HepG2 (cell line): ENCODE results near the gene CLASRP. TPM values are rescaled to one million over a fixed set of nuclear protein-coding genes. Genes with fewer than 3 reads are reported as not detected.

Experiments
- CBX5 ChIP-seq: sonication (generic); formaldehyde crosslinking; IDR thresholded peaks from 2 replicates; pipeline ENCODE4 v1.4.0; 2020; ENCODE audit warnings: missing genetic modification reagents, borderline replicate concordance
- CEBPB ChIP-seq: IDR thresholded peaks from 2 replicates; pipeline ENCODE4 v1.6.1; 2011; ENCODE audit warnings: low read depth, low read length, improper control_type of control experiment, borderline replicate concordance
- ETS1 ChIP-seq: sonication (generic); formaldehyde crosslinking; IDR thresholded peaks from 2 replicates; pipeline ENCODE4 v1.4.0; 2020; ENCODE audit warnings: missing genetic modification reagents
- HMG20B ChIP-seq: conservative IDR thresholded peaks from 2 replicates; pipeline ENCODE4 v1.6.1; 2016; ENCODE audit warnings: missing genetic modification reagents, missing compliant biosample characterization
- JUND ChIP-seq: sonication (generic); formaldehyde crosslinking; IDR thresholded peaks from 2 replicates; pipeline ENCODE4 v1.8.0; 2022; ENCODE audit warnings: mild to moderate bottlenecking, missing genetic modification reagents
- KDM2A ChIP-seq: sonication (generic); formaldehyde crosslinking; IDR thresholded peaks from 2 replicates; pipeline ENCODE4 v1.4.0; 2020; ENCODE audit warnings: low read depth, missing genetic modification reagents, borderline replicate concordance
- KLF11 ChIP-seq: IDR thresholded peaks from 2 replicates; pipeline ENCODE4 v1.6.1; 2016; ENCODE audit warnings: missing compliant biosample characterization
- MAFF ChIP-seq: IDR thresholded peaks from 2 replicates; pipeline ENCODE4 v1.6.1; 2011; ENCODE audit warnings: low read depth, low read length, improper control_type of control experiment
- MLX ChIP-seq: IDR thresholded peaks from 2 replicates; pipeline ENCODE4 v1.6.1; 2016
- PHF21A ChIP-seq: sonication (generic); formaldehyde crosslinking; IDR thresholded peaks from 2 replicates; pipeline ENCODE4 v1.5.0; 2020; ENCODE audit warnings: mild to moderate bottlenecking, missing genetic modification reagents
- POLR2AphosphoS5 ChIP-seq: IDR thresholded peaks from 2 replicates; pipeline ENCODE4 v1.6.1; 2012; ENCODE audit warnings: low read depth, low read length
- RERE ChIP-seq: IDR thresholded peaks from 2 replicates; pipeline ENCODE4 v1.6.1; 2016; ENCODE audit warnings: low read depth, missing genetic modification reagents, missing compliant biosample characterization
- RNF219 ChIP-seq: sonication (generic); formaldehyde crosslinking; IDR thresholded peaks from 2 replicates; pipeline ENCODE4 v1.5.0; 2020; ENCODE audit warnings: mild to moderate bottlenecking, missing genetic modification reagents
- YEATS4 ChIP-seq: sonication (generic); formaldehyde crosslinking; IDR thresholded peaks from 2 replicates; pipeline ENCODE4 v1.4.0; 2020; ENCODE audit warnings: missing genetic modification reagents, borderline replicate concordance
- ZGPAT ChIP-seq: IDR thresholded peaks from 2 replicates; pipeline ENCODE4 v1.6.1; 2016; ENCODE audit warnings: mild to moderate bottlenecking
- ZNF460 ChIP-seq: sonication (generic); formaldehyde crosslinking; IDR thresholded peaks from 2 replicates; pipeline ENCODE4 v1.5.1; 2020; ENCODE audit warnings: missing genetic modification reagents, mild to moderate bottlenecking, borderline replicate concordance
- ZNF468 ChIP-seq: sonication (generic); formaldehyde crosslinking; IDR thresholded peaks from 2 replicates; pipeline ENCODE4 v1.8.0; 2022; ENCODE audit warnings: mild to moderate bottlenecking, moderate library complexity, missing genetic modification reagents
- ZSCAN20 ChIP-seq: sonication (generic); formaldehyde crosslinking; IDR thresholded peaks from 2 replicates; pipeline ENCODE4 v1.4.0; 2020; ENCODE audit warnings: missing genetic modification reagents, mild to moderate bottlenecking, borderline replicate concordance
- polyA plus RNA-seq, 8 experiments: library from polyadenylated mRNA; depleted of rRNA in 3 of 8; stranded (reverse) in 7 of 8; unstranded in 1 of 8; fragments of >200 nt; fragmentation: Illumina TruSeq in 4 of 8; extraction: Trizol in 4 of 8; gene quantifications; 2 replicates each; pipeline versions ENCODE4 v1.2.1 to v1.2.3, GENCODE V29; 2011 to 2016; ENCODE audit warnings: low read depth in 4 of 8, missing spikeins in 1 of 8, mixed read lengths in 1 of 8; ENCODE audit not compliant: insufficient read depth in 1 of 8
- total RNA-seq, 5 experiments: library from RNA; depleted of rRNA; stranded (reverse); fragments of >200 nt; fragmentation: Illumina TruSeq; extraction: Trizol; gene quantifications; 2 replicates each; pipeline ENCODE4 v1.2.3, GENCODE V29; 2016; ENCODE audit warnings: low read depth in 1 of 5

CLASRP gene
- total and polyA plus RNA-seq, 2 of the 13 experiments (the other 11 are each of a cell fraction or from before 2014, with no cell fraction given): 32.0 to 51.4 TPM

- no peak for TF ChIP-seq JUND (CRISPR knock-in tag)
- peak; percentile 53 for TF ChIP-seq POLR2AphosphoS5
- peak; percentile 99 for TF ChIP-seq KDM2A (CRISPR knock-in tag)
- TF ChIP-seq ETS1 (CRISPR knock-in tag): no peak
- no peak for TF ChIP-seq ZNF460 (CRISPR knock-in tag)
- peak; percentile 90 for TF ChIP-seq PHF21A (CRISPR knock-in tag)
- TF ChIP-seq YEATS4 (CRISPR knock-in tag): peak; percentile 66
- TF ChIP-seq ZNF468: no peak
- no peak for TF ChIP-seq CEBPB
- peak; percentile 23; the same call in 1 of the 2 replicates for TF ChIP-seq CBX5 (CRISPR knock-in tag)
- no peak for TF ChIP-seq RERE (CRISPR knock-in tag)
- no peak for TF ChIP-seq KLF11 (CRISPR knock-in tag)
- TF ChIP-seq MLX (CRISPR knock-in tag): no peak
- TF ChIP-seq ZSCAN20 (CRISPR knock-in tag): peak; percentile 48; the same call in 1 of the 2 replicates
- no peak for TF ChIP-seq HMG20B (CRISPR knock-in tag)
- TF ChIP-seq ZGPAT (CRISPR knock-in tag): peak; percentile 93
- no peak for TF ChIP-seq MAFF
- TF ChIP-seq RNF219 (CRISPR knock-in tag): no peak
These were observed 54.2 kb downstream of the CLASRP start, which contains the start of gene PPP1R37 (continued) for GRCh38 chr19:45092747-45093678.
